ENCODE results near the gene BATF2.

DNA sequence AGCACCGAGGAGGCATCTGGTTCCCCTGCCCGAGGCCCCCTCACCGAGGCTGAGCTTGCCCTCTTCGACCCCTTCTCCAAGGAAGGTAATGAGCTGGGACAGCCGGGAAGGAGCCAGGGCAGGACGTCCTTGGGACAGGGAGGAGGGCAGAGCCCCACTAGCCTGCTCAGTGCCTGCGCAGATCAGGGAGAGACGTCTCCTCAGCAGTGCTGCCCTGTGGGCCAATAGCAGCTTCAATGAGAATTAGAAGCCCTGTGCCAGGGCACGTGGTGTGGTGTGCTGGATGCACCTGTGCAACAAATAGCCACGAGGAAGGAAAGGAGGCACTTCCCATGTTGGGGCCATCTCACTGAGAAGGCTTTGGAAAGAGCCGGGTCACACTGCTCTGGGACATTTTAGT, 38.8 kb upstream of the BATF2 start:
- TF ChIP-seq CTCF (IDR thresholded peaks at IDR 0.05) (no peak), POLR2A (IDR thresholded peaks at IDR 0.05) (no peak)
